RCC 7860 (cell line): Measurements from ENCODE around the gene SLC4A3.

Experiments
- DNase-seq: peaks from one replicate; pipeline ENCODE4 v3.0.0-alpha.2; 2015; ENCODE audit warnings: low spot score
- FAIRE-seq: peaks from 2 replicates; lab custom pipeline; 2012; peaks lifted over from hg19 to GRCh38; lab: Jason Lieb, UNC

Gene SLC4A3

GRCh38 chr2:219611866-219612576, 15.4 kb upstream of the SLC4A3 start:
- FAIRE-seq (no peak), DNase-seq (no peak)

GRCh38 chr2:219612577-219613286, 14.7 kb upstream of the SLC4A3 start:
- no peak for DNase-seq
- FAIRE-seq: no peak

GRCh38 chr2:219613461-219614070, 13.9 kb upstream of the SLC4A3 start:
- FAIRE-seq (no peak), DNase-seq (no peak)

- FAIRE-seq: no peak
- DNase-seq: no peak
These were observed 13.2 kb upstream of the SLC4A3 start for GRCh38 chr2:219614076-219614860.

GRCh38 chr2:219615036-219615435, 12.4 kb upstream of the SLC4A3 start:
- DNase-seq (no peak), FAIRE-seq (no peak)

GRCh38 chr2:219615894-219616293, 11.5 kb upstream of the SLC4A3 start:
- DNase-seq: no peak
- FAIRE-seq: no peak

- FAIRE-seq: no peak
- no peak for DNase-seq
These were observed 10.9 kb upstream of the SLC4A3 start for GRCh38 chr2:219616550-219616949.

GRCh38 chr2:219618733-219619122, 8.7 kb upstream of the SLC4A3 start:
- no peak for DNase-seq
- FAIRE-seq: no peak

- FAIRE-seq: no peak
- DNase-seq: no peak
These were observed 8.2 kb upstream of the SLC4A3 start for GRCh38 chr2:219619235-219619634.

GRCh38 chr2:219620546-219620945, 6.9 kb upstream of the SLC4A3 start:
- FAIRE-seq: no peak

GRCh38 chr2:219621935-219622334, 5.5 kb upstream of the SLC4A3 start:
- FAIRE-seq (no peak), DNase-seq (no peak)

More at GRCh38 chr2:219620546-219620945, 6.9 kb upstream of the SLC4A3 start:
- DNase-seq: no peak

GRCh38 chr2:219622472-219622871, 5.0 kb upstream of the SLC4A3 start:
- DNase-seq (no peak), FAIRE-seq (no peak)

- no peak for FAIRE-seq
- no peak for DNase-seq
These were observed 2.9 kb upstream of the SLC4A3 start for GRCh38 chr2:219624565-219624964.

- no peak for DNase-seq
- FAIRE-seq: no peak
These were observed 2.3 kb upstream of the SLC4A3 start for GRCh38 chr2:219625179-219625578.

GRCh38 chr2:219626540-219626939, 890 bp upstream of the SLC4A3 start:
- DNase-seq (no peak), FAIRE-seq (no peak)

- FAIRE-seq (no peak), DNase-seq (no peak)
These were observed 980 bp downstream of the SLC4A3 start for GRCh38 chr2:219628235-219628985.

GRCh38 chr2:219628986-219629901, 1.8 kb downstream of the SLC4A3 start:
- no peak for FAIRE-seq
- DNase-seq: no peak

- no peak for FAIRE-seq
- no peak for DNase-seq
These were observed 2.7 kb downstream of the SLC4A3 start for GRCh38 chr2:219629976-219630695.
